WTC11 (cell line): ENCODE data around the gene DPCD. TPM values are rescaled to one million over a fixed set of nuclear protein-coding genes. Genes with fewer than 3 reads are reported as not detected.

Source experiments
- ATAC-seq: fragments of 200-7000 bp; cut with Tn5 transposase; 2 replicates; pipeline ENCODE4 v1.10.0; 2021; ENCODE audit warnings: mild to moderate bottlenecking, moderate library complexity
- CTCF ChIA-PET: fragments of 300-600 bp; sonication (Branson Sonifier 250); formaldehyde crosslinking; loops from one replicate; lab custom pipeline; 2021; ENCODE audit warnings: antibody characterized with exemption; lab: Charles Lee
- POLR2A ChIA-PET: fragments of 350-600 bp; sonication (Branson Sonifier 250); formaldehyde crosslinking; loops from one replicate; lab custom pipeline; 2021; ENCODE audit warnings: antibody characterized with exemption; lab: Charles Lee
- DNase-seq: peaks from one replicate; pipeline ENCODE4 v3.0.0; 2021; ENCODE audit warnings: low spot score
- H3K27ac Mint-ChIP-seq: 2 replicates; pipeline ENCODE4 v1.8.0; 2021; ENCODE audit warnings: mixed read lengths
- H3K27me3 Mint-ChIP-seq: 2 replicates; pipeline ENCODE4 v1.8.0; 2021; ENCODE audit warnings: low read depth, mild to moderate bottlenecking, moderate library complexity, mixed read lengths
- H3K36me3 Mint-ChIP-seq: 2 replicates; pipeline ENCODE4 v1.8.0; 2021; ENCODE audit warnings: mixed read lengths
- H3K4me1 Mint-ChIP-seq: 2 replicates; pipeline ENCODE4 v1.8.0; 2022; ENCODE audit warnings: mixed read lengths
- H3K4me3 Mint-ChIP-seq: 2 replicates; pipeline ENCODE4 v1.8.0; 2021; ENCODE audit warnings: mild to moderate bottlenecking, moderate library complexity, mixed read lengths
- H3K9me3 Mint-ChIP-seq: 2 replicates; pipeline ENCODE4 v1.8.0; 2021; ENCODE audit warnings: mixed read lengths
- ATF3 ChIP-seq: sonication (generic); formaldehyde crosslinking; conservative IDR thresholded peaks from 2 replicates; pipeline ENCODE4 v1.8.1; 2022; ENCODE audit warnings: mild to moderate bottlenecking, missing genetic modification reagents
- CREB1 ChIP-seq: sonication (generic); formaldehyde crosslinking; IDR thresholded peaks from 2 replicates; pipeline ENCODE4 v1.8.0; 2023; ENCODE audit warnings: mild to moderate bottlenecking, missing genetic modification reagents
- CREM ChIP-seq: sonication (generic); formaldehyde crosslinking; IDR thresholded peaks from 2 replicates; pipeline ENCODE4 v1.8.1; 2022; ENCODE audit warnings: mild to moderate bottlenecking, missing genetic modification reagents, moderate library complexity
- ELF4 ChIP-seq: sonication (generic); formaldehyde crosslinking; IDR thresholded peaks from 2 replicates; pipeline ENCODE4 v1.8.1; 2022; ENCODE audit warnings: low read depth, mild to moderate bottlenecking, moderate library complexity, missing genetic modification reagents
- ETV6 ChIP-seq: sonication (generic); formaldehyde crosslinking; IDR thresholded peaks from 2 replicates; pipeline ENCODE4 v1.8.1; 2022; ENCODE audit warnings: mild to moderate bottlenecking, missing genetic modification reagents
- FOXP1 ChIP-seq: sonication (generic); formaldehyde crosslinking; IDR thresholded peaks from 2 replicates; pipeline ENCODE4 v1.8.0; 2022; ENCODE audit warnings: missing genetic modification reagents, mild to moderate bottlenecking, moderate library complexity, borderline replicate concordance
- JUN ChIP-seq: sonication (generic); formaldehyde crosslinking; IDR thresholded peaks from 2 replicates; pipeline ENCODE4 v1.8.0; 2023; ENCODE audit warnings: mild to moderate bottlenecking, missing genetic modification reagents
- KAT7 ChIP-seq: sonication (generic); formaldehyde crosslinking; IDR thresholded peaks from 2 replicates; pipeline ENCODE4 v1.8.1; 2023; ENCODE audit warnings: missing genetic modification reagents, mild to moderate bottlenecking, borderline replicate concordance
- NFE2L1 ChIP-seq: sonication (generic); formaldehyde crosslinking; IDR thresholded peaks from 2 replicates; pipeline ENCODE4 v1.8.1; 2023; ENCODE audit warnings: missing genetic modification reagents
- SOX15 ChIP-seq: fragments of 250-450 bp; sonication (Bioruptor Pico); IDR thresholded peaks from 2 replicates; pipeline ENCODE4 v1.9.0; 2021; ENCODE audit warnings: mild to moderate bottlenecking
- SP1 ChIP-seq: sonication (generic); formaldehyde crosslinking; conservative IDR thresholded peaks from 2 replicates; pipeline ENCODE4 v1.8.1; 2022; ENCODE audit warnings: missing genetic modification reagents
- TEAD1 ChIP-seq: sonication (generic); formaldehyde crosslinking; IDR thresholded peaks from 2 replicates; pipeline ENCODE4 v1.8.0; 2022; ENCODE audit warnings: mild to moderate bottlenecking, missing genetic modification reagents
- ZNF121 ChIP-seq: sonication (generic); formaldehyde crosslinking; IDR thresholded peaks from 2 replicates; pipeline ENCODE4 v1.8.0; 2023; ENCODE audit warnings: missing genetic modification reagents
- ZNF671 ChIP-seq: fragments of 250-450 bp; sonication (Bioruptor Pico); IDR thresholded peaks from 2 replicates; pipeline ENCODE4 v1.8.0; 2021; ENCODE audit warnings: mild to moderate bottlenecking
- total RNA-seq: library from RNA; stranded (reverse); gene quantifications from 3 replicates; pipeline ENCODE4 v1.2.3, GENCODE V29; 2021
- TF ChIP-seq, protein P1 (sequence below): fragments of 250-450 bp; sonication (Bioruptor Pico); IDR thresholded peaks from 2 replicates; pipeline ENCODE4 v1.9.0; 2021; ENCODE audit warnings: moderate library complexity, mild to moderate bottlenecking, inconsistent platforms, borderline replicate concordance
- TF ChIP-seq, protein P2 (sequence below): sonication (generic); formaldehyde crosslinking; IDR thresholded peaks from 2 replicates; pipeline ENCODE4 v1.8.1; 2022; ENCODE audit warnings: mild to moderate bottlenecking, missing genetic modification reagents, moderate library complexity, borderline replicate concordance

Gene DPCD
- total RNA-seq, 1 experiment from 2014 or later: 21.8 TPM

GRCh38 chr10:101569622-101570427 is 18.3 kb upstream of the DPCD start (continued):
- TF ChIP-seq KAT7 (CRISPR knock-in tag) (no peak), ZNF121 (CRISPR knock-in tag) (no peak), CREB1 (CRISPR knock-in tag) (0 out of 2 replicates have a peak, but pooled peaks have one; percentile 42), SOX15 (CRISPR knock-in tag) (no peak)

DNA sequence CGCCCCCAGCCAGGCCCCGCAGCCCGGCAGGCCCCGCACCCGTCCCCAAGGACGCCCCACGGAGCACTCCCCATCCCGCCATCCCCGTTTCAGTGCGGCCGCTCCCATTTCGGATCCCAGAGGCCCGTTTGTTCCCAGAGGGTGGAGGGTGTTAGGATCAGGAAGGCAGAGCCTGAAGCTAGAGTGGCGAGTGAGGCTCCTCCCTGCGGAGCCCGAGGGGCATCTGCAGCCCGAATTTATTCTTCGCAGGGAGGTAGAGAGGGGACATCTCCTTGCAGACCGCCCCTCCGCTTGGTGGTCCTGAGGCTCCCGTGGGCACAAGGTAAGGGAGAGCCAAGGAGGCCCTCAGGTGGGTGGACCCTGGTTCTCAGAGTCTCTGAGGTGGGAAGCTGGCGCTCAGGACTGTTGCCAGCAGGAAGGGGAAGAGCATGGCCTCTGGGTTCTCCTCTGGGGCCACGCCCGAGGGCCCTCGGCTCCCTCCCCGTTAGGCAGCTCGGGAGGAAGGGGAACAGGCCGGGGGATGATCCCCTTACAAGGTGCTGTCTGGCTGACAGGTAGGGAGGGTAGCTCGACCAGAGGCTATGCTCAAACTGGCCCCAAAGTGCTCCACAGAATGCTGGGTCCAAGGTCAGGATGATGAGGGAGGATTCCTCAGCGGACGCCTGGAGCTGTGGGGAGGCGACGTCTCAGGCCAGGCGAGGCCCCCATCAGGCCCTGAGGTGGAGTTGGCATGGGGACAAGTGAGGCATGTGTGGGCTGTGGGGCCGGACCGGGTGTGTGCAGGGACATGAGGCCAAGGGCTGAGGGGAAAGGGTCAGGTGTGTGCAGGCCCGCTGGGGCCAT is 17.5 kb upstream of the DPCD start:
- peak overlapping the region; percentile 79 for H3K4me3 Mint-ChIP-seq
- no peaks in the 10 kb centered on the region for H3K9me3 Mint-ChIP-seq
- H3K4me1 Mint-ChIP-seq: peaks cover 36% of the 10 kb centered on the region
- no peak for DNase-seq
- H3K27me3 Mint-ChIP-seq: peaks cover 73% of the 10 kb centered on the region
- no peak overlapping the region for H3K27ac Mint-ChIP-seq
- 0 out of 2 replicates have a peak, but pooled peaks have one; percentile 29 for TF ChIP-seq FOXP1
- peak; percentile 20; the same call in 1 of the 2 replicates for TF ChIP-seq SP1 (CRISPR knock-in tag)
- 0 out of 2 replicates have a peak, but pooled peaks have one; percentile 18 for TF ChIP-seq ETV6 (CRISPR knock-in tag)
- no peak for TF ChIP-seq ELF4 (CRISPR knock-in tag)
- no peak for TF ChIP-seq NFE2L1
- no peaks in the 10 kb centered on the region for H3K36me3 Mint-ChIP-seq
- ChIA-PET CTCF (interaction anchor here (0.6 to 4.6 kb wide), 62 partner anchors 10 to 530 kb away, joined by 3 to 80 read pairs (median 5); partner anchors contain the start of genes DPCD, NPM3 and POLL), POLR2A (interaction anchor here (0.9 to 1.1 kb wide), 2 partner anchors 182 to 269 kb away, joined by 3 to 10 read pairs; no protein-coding TSS in a partner anchor)
- ATAC-seq: peak; percentile 7

DNA sequence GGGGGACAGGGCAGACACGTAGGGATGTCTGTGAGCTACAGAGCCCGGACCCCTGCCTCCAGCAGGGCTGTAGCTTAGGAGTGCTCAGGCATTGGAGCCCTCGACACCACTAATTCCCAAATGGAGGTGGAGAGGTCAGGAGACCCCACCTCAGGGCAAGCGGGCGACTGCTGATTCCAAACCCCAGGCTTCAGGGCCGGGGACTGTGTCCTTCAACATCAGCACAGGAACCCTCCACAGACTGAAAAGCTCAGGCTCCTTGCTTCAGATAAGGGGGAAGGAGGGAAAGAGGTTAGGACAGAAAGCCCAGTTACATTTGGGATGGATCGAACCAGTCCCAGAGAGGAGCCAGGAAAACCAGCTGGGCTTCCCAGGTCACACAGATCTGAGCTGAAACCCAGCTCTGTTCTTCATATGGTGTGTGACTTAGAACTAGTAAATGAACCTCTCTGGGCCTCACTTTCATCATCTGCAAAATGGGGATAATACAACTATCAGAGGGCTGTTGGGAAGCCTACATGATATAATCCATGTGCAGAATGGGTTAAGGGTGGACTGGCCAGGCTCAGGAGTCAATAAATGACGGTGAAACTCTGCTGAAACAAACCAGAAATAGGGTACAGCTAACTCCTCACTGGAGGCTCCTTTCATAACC is 16.7 kb upstream of the DPCD start:
- POLR2A ChIA-PET: interaction anchor here (0.5 to 1.1 kb wide), 3 partner anchors 182 to 357 kb away, joined by 3 to 10 read pairs (median 8); no protein-coding TSS in a partner anchor
- ATAC-seq: no peak
- Mint-ChIP-seq H3K36me3 (no peaks in the 10 kb centered on the region), H3K27me3 (peaks cover 66% of the 10 kb centered on the region), H3K9me3 (no peaks in the 10 kb centered on the region), H3K4me3 (peak overlapping the region; percentile 79), H3K27ac (no peak overlapping the region), H3K4me1 (peaks cover 33% of the 10 kb centered on the region)
- CTCF ChIA-PET: interaction anchor here (0.8 to 4.6 kb wide), 44 partner anchors 11 to 531 kb away, joined by 3 to 80 read pairs (median 6); partner anchors contain the start of genes DPCD, NPM3 and POLL
- DNase-seq: no peak
- TF ChIP-seq CREM: no peak
- TF ChIP-seq, protein P1, sequence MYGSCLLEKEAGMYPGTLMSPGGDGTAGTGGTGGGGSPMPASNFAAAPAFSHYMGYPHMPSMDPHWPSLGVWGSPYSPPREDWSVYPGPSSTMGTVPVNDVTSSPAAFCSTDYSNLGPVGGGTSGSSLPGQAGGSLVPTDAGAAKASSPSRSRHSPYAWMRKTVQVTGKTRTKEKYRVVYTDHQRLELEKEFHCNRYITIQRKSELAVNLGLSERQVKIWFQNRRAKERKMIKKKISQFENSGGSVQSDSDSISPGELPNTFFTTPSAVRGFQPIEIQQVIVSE (CRISPR knock-in tag): no peak
- no peak for TF ChIP-seq ZNF671
- TF ChIP-seq TEAD1 (CRISPR knock-in tag): no peak
- no peak for TF ChIP-seq ATF3 (CRISPR knock-in tag)
- TF ChIP-seq, protein P2, sequence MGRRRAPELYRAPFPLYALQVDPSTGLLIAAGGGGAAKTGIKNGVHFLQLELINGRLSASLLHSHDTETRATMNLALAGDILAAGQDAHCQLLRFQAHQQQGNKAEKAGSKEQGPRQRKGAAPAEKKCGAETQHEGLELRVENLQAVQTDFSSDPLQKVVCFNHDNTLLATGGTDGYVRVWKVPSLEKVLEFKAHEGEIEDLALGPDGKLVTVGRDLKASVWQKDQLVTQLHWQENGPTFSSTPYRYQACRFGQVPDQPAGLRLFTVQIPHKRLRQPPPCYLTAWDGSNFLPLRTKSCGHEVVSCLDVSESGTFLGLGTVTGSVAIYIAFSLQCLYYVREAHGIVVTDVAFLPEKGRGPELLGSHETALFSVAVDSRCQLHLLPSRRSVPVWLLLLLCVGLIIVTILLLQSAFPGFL (CRISPR knock-in tag): no peak
- no peak for TF ChIP-seq JUN (CRISPR knock-in tag)
- TF ChIP-seq ETV6 (CRISPR knock-in tag): no peak
